Measurements from ENCODE around the gene C11orf24. TPM values are rescaled to one million over a fixed set of nuclear protein-coding genes. Genes with fewer than 3 reads are reported as not detected.

C11orf24 gene
- total and polyA plus RNA-seq, 10 of the 15 experiments (the other 5 are each of a cell fraction or from before 2014, with no cell fraction given): 4.3 to 104 (median 41.4) TPM

GRCh38 chr11:68211546-68211945 lies 60.2 kb downstream of the C11orf24 start (continued):
- no peak for TF ChIP-seq PBX3 (IDR thresholded peaks at IDR 0.05; ENCODE audit: insufficient replicate concordance, low read depth, low read length)
- no peak for TF ChIP-seq PRDM15 (CRISPR knock-in tag; IDR thresholded peaks at IDR 0.05)

Other genes starting within 250 kb of the C11orf24 start
- 224 and 238 TPM in 2 replicates for gene NDUFS8, start 241.3 kb downstream of the C11orf24 start, total RNA-seq (2014; rRNA removed)
- gene NDUFS8, start 241.3 kb downstream of the C11orf24 start, total RNA-seq (2014; rRNA removed; fragmentation: Illumina TruSeq; extraction: Trizol): 67.9 and 69.2 TPM in 2 replicates
- gene NDUFS8, start 241.3 kb downstream of the C11orf24 start, total RNA-seq (2021): 169 and 176 TPM in 2 replicates
- 17.7 and 41.5 TPM in 2 replicates for gene NDUFS8, start 241.3 kb downstream of the C11orf24 start, polyA plus RNA-seq (2011; rRNA removed)
- 13.1 and 44.4 TPM in 2 replicates for gene NDUFS8, start 241.3 kb downstream of the C11orf24 start, polyA plus RNA-seq (2014; fragmentation: Illumina TruSeq; extraction: Trizol)
- 10 to 100 TPM; 17.6 to 71.2 TPM for gene NDUFS8, start 241.3 kb downstream of the C11orf24 start, polyA plus RNA-seq (2014; fragmentation: Nextera tagmentation; extraction: Ambion mirVana)
- 214 and 239 TPM in 2 replicates for gene NDUFS8, start 241.3 kb downstream of the C11orf24 start, polyA plus RNA-seq (2014; rRNA removed)
- 100 to 1,000 TPM; 300 to 308 TPM for gene NDUFS8, start 241.3 kb downstream of the C11orf24 start, polyA plus RNA-seq (2016; fragmentation: Nextera tagmentation; extraction: Ambion mirVana)
- gene TCIRG1, start 232.9 kb downstream of the C11orf24 start, total RNA-seq (2014; rRNA removed): 143 and 166 TPM in 2 replicates
- gene TCIRG1, start 232.9 kb downstream of the C11orf24 start, total RNA-seq (2014; rRNA removed; fragmentation: Illumina TruSeq; extraction: Trizol): 18.9 and 20.4 TPM in 2 replicates
- 173 and 179 TPM in 2 replicates for gene TCIRG1, start 232.9 kb downstream of the C11orf24 start, total RNA-seq (2021)
- gene TCIRG1, start 232.9 kb downstream of the C11orf24 start, polyA plus RNA-seq (2011; rRNA removed): 20.8 and 51.2 TPM in 2 replicates
- 3.0 and 18.6 TPM in 2 replicates for gene TCIRG1, start 232.9 kb downstream of the C11orf24 start, polyA plus RNA-seq (2014; fragmentation: Illumina TruSeq; extraction: Trizol)
- gene TCIRG1, start 232.9 kb downstream of the C11orf24 start, polyA plus RNA-seq (2014; fragmentation: Nextera tagmentation; extraction: Ambion mirVana): 1 to 10 TPM in 1 of 2 experiments, under 1 TPM in 1; 0.76 to 7.5 TPM
- 218 and 238 TPM in 2 replicates for gene TCIRG1, start 232.9 kb downstream of the C11orf24 start, polyA plus RNA-seq (2014; rRNA removed)
- gene TCIRG1, start 232.9 kb downstream of the C11orf24 start, polyA plus RNA-seq (2016; fragmentation: Nextera tagmentation; extraction: Ambion mirVana): 100 to 1,000 TPM; 124 to 148 TPM
- 21.9 and 25.0 TPM in 2 replicates for gene CHKA, start 150.6 kb downstream of the C11orf24 start, total RNA-seq (2014; rRNA removed)
- 23.4 and 25.4 TPM in 2 replicates for gene CHKA, start 150.6 kb downstream of the C11orf24 start, total RNA-seq (2014; rRNA removed; fragmentation: Illumina TruSeq; extraction: Trizol)
- gene CHKA, start 150.6 kb downstream of the C11orf24 start, total RNA-seq (2021): 21.2 and 23.6 TPM in 2 replicates
- 27.6 and 32.8 TPM in 2 replicates for gene CHKA, start 150.6 kb downstream of the C11orf24 start, polyA plus RNA-seq (2011; rRNA removed)
- gene CHKA, start 150.6 kb downstream of the C11orf24 start, polyA plus RNA-seq (2014; fragmentation: Illumina TruSeq; extraction: Trizol): 20.6 and 33.6 TPM in 2 replicates
- 1 to 10 TPM; 5.2 to 5.3 TPM for gene CHKA, start 150.6 kb downstream of the C11orf24 start, polyA plus RNA-seq (2014; fragmentation: Nextera tagmentation; extraction: Ambion mirVana)
- gene CHKA, start 150.6 kb downstream of the C11orf24 start, polyA plus RNA-seq (2014; rRNA removed): 29.2 and 31.6 TPM in 2 replicates
- gene CHKA, start 150.6 kb downstream of the C11orf24 start, polyA plus RNA-seq (2016; fragmentation: Nextera tagmentation; extraction: Ambion mirVana): 10 to 100 TPM in 1 of 2 experiments, 1 to 10 TPM in 1; 5.3 to 15.6 TPM
- gene KMT5B, start 58.7 kb downstream of the C11orf24 start, total RNA-seq (2014; rRNA removed): 12.5 and 15.5 TPM in 2 replicates
- 18.8 and 19.6 TPM in 2 replicates for gene KMT5B, start 58.7 kb downstream of the C11orf24 start, total RNA-seq (2014; rRNA removed; fragmentation: Illumina TruSeq; extraction: Trizol)
- 19.6 and 19.9 TPM in 2 replicates for gene KMT5B, start 58.7 kb downstream of the C11orf24 start, total RNA-seq (2021)
- gene KMT5B, start 58.7 kb downstream of the C11orf24 start, polyA plus RNA-seq (2011; rRNA removed): 21.8 and 35.3 TPM in 2 replicates
- 20.5 and 28.2 TPM in 2 replicates for gene KMT5B, start 58.7 kb downstream of the C11orf24 start, polyA plus RNA-seq (2014; fragmentation: Illumina TruSeq; extraction: Trizol)
- gene KMT5B, start 58.7 kb downstream of the C11orf24 start, polyA plus RNA-seq (2014; fragmentation: Nextera tagmentation; extraction: Ambion mirVana): 1 to 10 TPM; 4.7 to 7.4 TPM
- 12.4 and 14.3 TPM in 2 replicates for gene KMT5B, start 58.7 kb downstream of the C11orf24 start, polyA plus RNA-seq (2014; rRNA removed)
- 10 to 100 TPM; 16.4 to 20.6 TPM for gene KMT5B, start 58.7 kb downstream of the C11orf24 start, polyA plus RNA-seq (2016; fragmentation: Nextera tagmentation; extraction: Ambion mirVana)
- 13.1 and 15.7 TPM in 2 replicates for gene LRP5, start 40.6 kb upstream of the C11orf24 start, total RNA-seq (2014; rRNA removed)
- 6.4 and 7.9 TPM in 2 replicates for gene LRP5, start 40.6 kb upstream of the C11orf24 start, total RNA-seq (2014; rRNA removed; fragmentation: Illumina TruSeq; extraction: Trizol)
- gene LRP5, start 40.6 kb upstream of the C11orf24 start, total RNA-seq (2021): 31.9 and 34.0 TPM in 2 replicates
- 1.4 and 4.7 TPM in 2 replicates for gene LRP5, start 40.6 kb upstream of the C11orf24 start, polyA plus RNA-seq (2011; rRNA removed)
- gene LRP5, start 40.6 kb upstream of the C11orf24 start, polyA plus RNA-seq (2014; fragmentation: Illumina TruSeq; extraction: Trizol): 0.70 and 4.8 TPM in 2 replicates
- under 1 TPM; 0.37 to 0.97 TPM for gene LRP5, start 40.6 kb upstream of the C11orf24 start, polyA plus RNA-seq (2014; fragmentation: Nextera tagmentation; extraction: Ambion mirVana)
- 12.2 and 13.2 TPM in 2 replicates for gene LRP5, start 40.6 kb upstream of the C11orf24 start, polyA plus RNA-seq (2014; rRNA removed)
- gene LRP5, start 40.6 kb upstream of the C11orf24 start, polyA plus RNA-seq (2016; fragmentation: Nextera tagmentation; extraction: Ambion mirVana): 10 to 100 TPM in 1 of 2 experiments, 1 to 10 TPM in 1; 5.3 to 11.5 TPM
- gene PPP6R3, start 188.8 kb upstream of the C11orf24 start, total RNA-seq (2014; rRNA removed): 122 and 124 TPM in 2 replicates
- gene PPP6R3, start 188.8 kb upstream of the C11orf24 start, total RNA-seq (2014; rRNA removed; fragmentation: Illumina TruSeq; extraction: Trizol): 122 and 123 TPM in 2 replicates
- gene PPP6R3, start 188.8 kb upstream of the C11orf24 start, total RNA-seq (2021): 93.5 and 94.5 TPM in 2 replicates
- 70.6 and 96.9 TPM in 2 replicates for gene PPP6R3, start 188.8 kb upstream of the C11orf24 start, polyA plus RNA-seq (2011; rRNA removed)
- 77.6 and 80.1 TPM in 2 replicates for gene PPP6R3, start 188.8 kb upstream of the C11orf24 start, polyA plus RNA-seq (2014; fragmentation: Illumina TruSeq; extraction: Trizol)
- gene PPP6R3, start 188.8 kb upstream of the C11orf24 start, polyA plus RNA-seq (2014; fragmentation: Nextera tagmentation; extraction: Ambion mirVana): 10 to 100 TPM; 12.4 to 32.0 TPM
- gene PPP6R3, start 188.8 kb upstream of the C11orf24 start, polyA plus RNA-seq (2014; rRNA removed): 57.0 and 61.7 TPM in 2 replicates
- 10 to 100 TPM; 68.6 to 83.0 TPM for gene PPP6R3, start 188.8 kb upstream of the C11orf24 start, polyA plus RNA-seq (2016; fragmentation: Nextera tagmentation; extraction: Ambion mirVana)